Measurements from ENCODE around the gene AFM.

Gene AFM

GRCh38 chr4:73448448-73449203 is 32.9 kb upstream of the AFM start:
- ChIA-PET CTCF (interaction anchor here (1.3 to 6.3 kb wide), 3 partner anchors 16 to 780 kb away, joined by 3 to 55 read pairs (median 34); no protein-coding TSS in a partner anchor), POLR2A (no interaction called here)
- TF ChIP-seq CTCF (IDR thresholded peaks at IDR 0.05; ENCODE audit: control extremely low read depth, extremely low read depth, low read depth, missing control alignments), result no peak
- no peak for DNase-seq (ENCODE audit: extremely low spot score)

GRCh38 chr4:73450398-73451004 is 31.0 kb upstream of the AFM start:
- ChIA-PET CTCF (interaction anchor here (1.5 to 3.2 kb wide), 4 partner anchors 9 to 26 kb away, joined by 3 to 14 read pairs (median 6); no protein-coding TSS in a partner anchor), POLR2A (no interaction called here)
- no peak for TF ChIP-seq CTCF (IDR thresholded peaks at IDR 0.05; ENCODE audit: control extremely low read depth, extremely low read depth, low read depth, missing control alignments)
- DNase-seq (ENCODE audit: extremely low spot score), result no peak

- no peak for TF ChIP-seq CTCF (IDR thresholded peaks at IDR 0.05; ENCODE audit: control extremely low read depth, extremely low read depth, low read depth, missing control alignments)
- no peak for DNase-seq (ENCODE audit: extremely low spot score)
- CTCF ChIA-PET, result interaction anchor here (0.9 to 3.2 kb wide), 4 partner anchors 13 to 110 kb away, joined by 3 to 14 read pairs (median 6); no protein-coding TSS in a partner anchor
- POLR2A ChIA-PET, result no interaction called here
Observed at GRCh38 chr4:73451404-73451803, 30.1 kb upstream of the AFM start.

- no peak for DNase-seq (ENCODE audit: extremely low spot score)
- ChIA-PET CTCF (interaction anchor here (0.9 to 3.2 kb wide), 4 partner anchors 13 to 111 kb away, joined by 3 to 14 read pairs (median 6); no protein-coding TSS in a partner anchor), POLR2A (no interaction called here)
- no peak for TF ChIP-seq CTCF (IDR thresholded peaks at IDR 0.05; ENCODE audit: control extremely low read depth, extremely low read depth, low read depth, missing control alignments)
Observed at GRCh38 chr4:73451981-73452747, 29.4 kb upstream of the AFM start.

GRCh38 chr4:73452953-73453700 is 28.4 kb upstream of the AFM start:
- ChIA-PET POLR2A (no interaction called here), CTCF (interaction anchor here (1.1 to 3.2 kb wide), 3 partner anchors 14 to 26 kb away, joined by 3 to 14 read pairs (median 8); no protein-coding TSS in a partner anchor)
- TF ChIP-seq CTCF (IDR thresholded peaks at IDR 0.05; ENCODE audit: control extremely low read depth, extremely low read depth, low read depth, missing control alignments), result no peak

GRCh38 chr4:73453701-73454005 is 27.9 kb upstream of the AFM start:
- ChIA-PET POLR2A (no interaction called here), CTCF (no interaction called here)
- TF ChIP-seq CTCF (IDR thresholded peaks at IDR 0.05; ENCODE audit: control extremely low read depth, extremely low read depth, low read depth, missing control alignments), result no peak
- no peak for DNase-seq (ENCODE audit: extremely low spot score)

More at GRCh38 chr4:73452953-73453700, 28.4 kb upstream of the AFM start:
- no peak for DNase-seq (ENCODE audit: extremely low spot score)

Measured in GM10248 (cell line).